EL (cell line): Measurements from ENCODE around the gene CD79A.
"Not testable (repeated sequence)": the region's sequence is repeated elsewhere in the genome, so short reads cannot be mapped to it uniquely, and the experiment has no call there.

Source experiments
- DNase-seq: peaks from one replicate; pipeline ENCODE4 v3.0.0-alpha.2; 2016

Gene CD79A

DNA sequence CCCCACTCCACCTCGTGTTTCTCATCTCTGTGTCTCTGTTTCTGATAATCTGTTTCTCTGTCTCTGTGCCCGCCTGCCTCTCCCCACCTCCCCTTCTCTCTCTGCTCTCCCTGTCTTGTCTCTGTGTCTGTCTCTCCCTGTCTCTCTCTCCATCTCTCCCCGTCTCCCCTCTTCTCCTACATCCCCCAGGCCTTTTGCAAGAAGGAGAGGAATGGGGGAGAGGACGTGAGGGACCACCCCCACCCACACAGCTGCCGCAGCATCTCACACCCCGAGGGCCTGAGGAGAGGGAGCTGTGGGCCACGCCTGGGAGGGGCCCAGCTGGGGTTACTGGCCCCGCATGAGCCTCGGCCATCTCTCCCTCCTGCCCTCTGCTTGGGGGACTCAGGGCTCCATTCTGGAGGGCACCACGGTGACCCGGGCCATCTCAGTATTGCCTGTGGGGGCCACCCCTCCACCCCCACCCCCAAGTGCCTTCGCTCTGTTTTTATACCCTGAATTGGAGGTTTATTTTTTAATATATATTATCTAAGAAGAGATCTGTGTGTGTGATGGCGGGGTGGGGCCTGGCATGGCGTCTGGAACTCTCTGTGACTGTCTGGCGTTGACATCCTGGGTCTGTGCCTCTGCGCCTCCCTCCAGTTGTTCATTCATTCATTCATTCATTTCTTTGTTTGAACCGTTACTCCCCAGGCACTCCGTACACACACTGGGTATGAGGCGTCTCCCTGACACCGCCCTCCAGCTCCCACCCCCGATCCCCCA lies 30.0 kb downstream of the CD79A start:
- no peak for DNase-seq

GRCh38 chr19:41907994-41908615 lies 31.0 kb downstream of the CD79A start:
- no peak for DNase-seq

- no peak for DNase-seq
These were observed 31.8 kb downstream of the CD79A start for GRCh38 chr19:41908724-41909464.

GRCh38 chr19:41909706-41910105 lies 32.6 kb downstream of the CD79A start:
- no peak for DNase-seq

GRCh38 chr19:41910240-41910991 lies 33.3 kb downstream of the CD79A start:
- DNase-seq = no peak

DNA sequence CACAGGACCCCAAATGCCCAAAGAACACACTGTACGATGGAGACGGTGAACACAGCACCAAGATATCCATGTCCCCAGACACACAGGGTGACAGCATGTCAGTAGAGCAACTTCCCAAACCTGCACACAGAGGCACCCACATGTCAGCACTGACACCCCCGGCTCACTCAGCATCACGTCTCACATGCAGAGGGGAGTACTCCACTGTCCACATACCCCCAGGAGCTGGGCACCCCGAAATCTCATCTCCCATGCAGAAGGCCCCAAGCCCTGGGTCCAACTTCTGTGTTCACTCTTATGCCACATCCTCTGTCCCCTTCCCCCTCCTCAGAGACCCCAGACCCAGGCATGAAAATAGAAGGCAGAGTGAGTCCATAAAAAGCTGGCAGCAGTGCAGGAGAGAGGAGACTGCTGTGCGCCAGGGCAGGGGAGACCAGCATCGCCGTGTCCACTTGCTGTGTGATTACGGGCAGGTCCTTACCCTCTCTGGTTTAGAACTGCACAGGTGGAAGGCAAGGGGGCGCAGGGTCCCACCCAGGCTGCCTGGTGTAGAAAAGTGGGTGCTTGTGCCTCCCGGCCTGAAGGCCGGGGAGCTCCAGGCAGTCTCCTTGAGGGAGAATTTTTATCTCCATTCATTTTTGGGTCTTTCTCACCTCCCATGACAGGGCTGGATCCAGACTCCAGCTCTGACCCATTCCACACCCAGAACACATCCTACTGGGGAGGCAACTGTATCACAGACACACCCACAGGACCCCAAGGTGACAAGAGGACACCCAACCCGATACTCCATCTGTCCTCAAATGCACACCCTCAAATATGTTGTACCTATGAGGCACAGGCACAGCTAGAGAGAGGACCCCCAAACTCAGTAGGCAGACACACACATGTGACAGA lies 34.2 kb downstream of the CD79A start:
- no peak for DNase-seq

GRCh38 chr19:41911889-41912731 lies 35.0 kb downstream of the CD79A start:
- no peak for DNase-seq

DNA sequence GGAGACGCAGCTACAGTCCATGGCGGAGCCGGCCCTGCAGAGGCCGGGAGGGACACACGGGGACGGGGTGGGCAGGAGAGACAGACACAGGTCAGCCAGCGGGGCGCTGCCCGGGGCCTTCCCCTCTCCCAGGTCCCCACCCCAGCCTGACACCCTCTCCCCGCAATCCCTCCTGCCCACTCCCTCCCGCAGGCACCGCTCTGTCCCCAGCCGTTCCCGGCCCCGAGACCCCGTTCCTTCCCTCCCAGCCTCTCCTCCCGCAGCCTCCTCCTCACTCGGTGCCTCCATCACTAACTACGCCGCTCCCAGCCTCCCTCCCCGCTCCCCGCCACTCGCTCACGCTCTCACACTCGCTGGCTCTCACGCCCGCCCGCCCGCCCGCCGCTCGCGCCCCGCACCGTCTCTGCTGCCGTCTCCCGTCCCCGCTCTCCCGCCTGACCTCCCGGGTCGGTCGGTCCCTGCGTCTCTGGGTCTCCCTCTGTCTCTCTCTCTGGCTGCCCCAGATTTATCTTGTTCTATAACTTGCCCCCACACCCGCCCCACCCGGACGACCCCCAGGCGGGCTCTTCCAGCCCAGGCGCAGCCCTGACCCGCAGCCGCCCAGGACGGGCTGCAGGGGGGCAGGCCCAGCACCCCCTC lies 35.9 kb downstream of the CD79A start:
- no peak for DNase-seq

- DNase-seq = no peak
These were observed 36.7 kb downstream of the CD79A start for GRCh38 chr19:41913538-41914423.

DNA sequence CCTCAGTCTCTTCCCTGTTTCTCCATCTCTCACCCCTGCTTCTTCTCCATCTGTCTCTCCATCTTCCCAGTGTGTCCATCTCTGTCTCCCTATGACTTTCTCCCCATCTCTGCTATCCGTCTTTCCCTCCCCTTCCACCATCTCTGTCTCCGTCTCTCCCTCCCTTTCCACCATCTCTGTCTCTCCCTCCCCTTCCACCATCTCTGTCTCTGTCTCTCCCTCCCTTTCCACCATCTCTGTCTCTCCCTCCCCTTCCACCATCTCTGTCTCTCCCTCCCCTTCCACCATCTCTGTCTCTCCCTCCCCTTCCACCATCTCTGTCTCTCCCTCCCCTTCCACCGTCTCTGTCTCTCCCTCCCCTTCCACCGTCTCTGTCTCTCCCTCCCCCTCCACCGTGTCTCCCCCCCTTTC lies 37.4 kb downstream of the CD79A start:
- DNase-seq = not testable (repeated sequence)

- DNase-seq = no peak
These were observed 38.1 kb downstream of the CD79A start for GRCh38 chr19:41915021-41915775.

- DNase-seq = no peak
These were observed 38.8 kb downstream of the CD79A start for GRCh38 chr19:41915776-41916414.

GRCh38 chr19:41917676-41918075 lies 40.6 kb downstream of the CD79A start:
- no peak for DNase-seq

DNA sequence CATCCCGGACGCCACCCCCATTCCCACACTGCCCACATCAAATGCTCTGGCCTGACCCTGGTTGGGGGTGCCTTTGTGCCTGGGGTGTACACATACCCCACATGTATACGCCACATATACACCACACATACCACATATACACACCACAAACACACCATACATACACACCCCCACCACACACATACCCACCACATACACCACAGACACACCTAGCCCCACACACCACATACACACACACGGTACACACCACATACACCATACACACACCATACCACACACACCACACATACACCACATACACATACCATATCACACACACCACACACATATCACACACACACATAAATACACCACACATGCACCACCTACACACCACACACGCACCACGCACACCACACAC lies 41.0 kb downstream of the CD79A start:
- no peak for DNase-seq

DNA sequence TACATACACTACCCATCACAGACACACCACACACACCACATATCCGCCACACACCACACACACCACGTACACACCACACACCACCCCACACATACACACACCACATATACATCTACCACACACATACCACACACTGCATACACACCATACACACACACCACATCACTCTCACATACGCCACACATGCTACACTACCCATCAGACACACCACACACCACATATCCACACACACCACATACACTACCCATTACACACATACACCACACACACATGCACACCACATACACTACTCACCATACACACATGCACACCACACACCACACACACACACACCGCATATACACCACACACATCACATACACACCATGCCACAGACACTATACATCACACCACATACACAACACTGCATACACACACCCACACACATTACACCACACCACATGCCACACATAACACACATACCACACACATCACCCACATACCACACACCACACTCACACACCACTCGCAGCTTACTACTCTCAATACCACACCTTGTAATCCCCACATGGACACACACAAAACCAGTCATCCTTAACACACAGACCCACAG lies 41.7 kb downstream of the CD79A start:
- DNase-seq = no peak

- DNase-seq = no peak
These were observed 43.1 kb downstream of the CD79A start for GRCh38 chr19:41919948-41920712.
